NCI-H2107 (cell line): ENCODE results near the gene SIRT3.
"Not testable (repeated sequence)": the region's sequence is repeated elsewhere in the genome, so short reads cannot be mapped to it uniquely, and the experiment has no call there.

Experiments used
- DNase-seq: peaks from one replicate; lab custom pipeline; 2025; lab: John Stamatoyannopoulos, UW

SIRT3 gene

GRCh38 chr11:240315-240714, 4.2 kb upstream of the SIRT3 start:
- no peak for DNase-seq

- not testable (repeated sequence) for DNase-seq
These were observed 2.2 kb upstream of the SIRT3 start for GRCh38 chr11:238346-238745.

- DNase-seq, result peak; percentile 68
These were observed 929 bp upstream of the SIRT3 start, which contains the start of gene PSMD13 for GRCh38 chr11:236774-237767. Gene PSMD13 (plus strand): TSS chr11:236976. CDS start chr11:237050, 74 bp downstream.

GRCh38 chr11:235609-235996, 539 bp downstream of the SIRT3 start:
- DNase-seq, result no peak

- no peak for DNase-seq
These were observed 962 bp downstream of the SIRT3 start for GRCh38 chr11:235180-235579.

GRCh38 chr11:232783-233565, 3.2 kb downstream of the SIRT3 start:
- DNase-seq, result no peak

- no peak for DNase-seq
These were observed 5.7 kb downstream of the SIRT3 start for GRCh38 chr11:230431-230830.

- no peak for DNase-seq
These were observed 8.2 kb downstream of the SIRT3 start for GRCh38 chr11:227824-228379.

GRCh38 chr11:225734-226453, 10.2 kb downstream of the SIRT3 start:
- no peak for DNase-seq

- no peak for DNase-seq
These were observed 11.7 kb downstream of the SIRT3 start for GRCh38 chr11:224424-224823.

GRCh38 chr11:223884-224283, 12.3 kb downstream of the SIRT3 start:
- DNase-seq, result no peak

GRCh38 chr11:223026-223789, 12.9 kb downstream of the SIRT3 start:
- DNase-seq, result no peak

- DNase-seq, result no peak
These were observed 13.9 kb downstream of the SIRT3 start for GRCh38 chr11:221998-222789.

- DNase-seq, result no peak
These were observed 14.6 kb downstream of the SIRT3 start for GRCh38 chr11:221539-221938.

- DNase-seq, result not testable (repeated sequence)
These were observed 15.4 kb downstream of the SIRT3 start for GRCh38 chr11:220641-221215.

GRCh38 chr11:218815-219593, 17.1 kb downstream of the SIRT3 start:
- DNase-seq, result no peak

GRCh38 chr11:217704-218103, 18.4 kb downstream of the SIRT3 start:
- no peak for DNase-seq

- DNase-seq, result no peak
These were observed 19.8 kb downstream of the SIRT3 start for GRCh38 chr11:216081-216974.
